A673 (cell line): Measurements from ENCODE around the gene MACC1.
"Not testable (repeated sequence)": the region's sequence is repeated elsewhere in the genome, so short reads cannot be mapped to it uniquely, and the experiment has no call there.

ENCODE experiments used
- CTCF ChIP-seq: fragments of 300-800, 200-600 bp; sonication (generic); conservative IDR thresholded peaks from 2 replicates; pipeline ENCODE4 v1.5.1; 2017; ENCODE audit warnings: low read depth, mild to moderate bottlenecking, antibody characterized with exemption, low read length, moderate library complexity, mixed read lengths
- EZH2 ChIP-seq: fragments of 200-600 bp; sonication (generic); IDR thresholded peaks from 2 replicates; pipeline ENCODE4 v1.6.1; 2017; ENCODE audit warnings: borderline replicate concordance, low read depth, mild to moderate bottlenecking, mixed read lengths, antibody characterized with exemption, low read length; ENCODE audit not compliant: poor library complexity, severe bottlenecking

- not testable (repeated sequence) for TF ChIP-seq CTCF, EZH2
Observed at GRCh38 chr7:20187850-20188249, 29.3 kb downstream of the MACC1 start.
